H1 (cell line): ENCODE results near the gene ZDHHC1. TPM values are rescaled to one million over a fixed set of nuclear protein-coding genes. Genes with fewer than 3 reads are reported as not detected.

Experiments used
- CTCF ChIA-PET: fragments of 300-600 bp; sonication (Branson Sonifier 250); formaldehyde crosslinking; loops from one replicate; lab custom pipeline; 2021; ENCODE audit not compliant: partially characterized antibody; lab: Charles Lee
- POLR2A ChIA-PET: fragments of 300-600 bp; sonication (Branson Sonifier 250); formaldehyde crosslinking; loops from one replicate; lab custom pipeline; 2021; ENCODE audit warnings: inconsistent platforms; ENCODE audit not compliant: partially characterized antibody; lab: Charles Lee
- DNase-seq, 2 experiments: peaks; one replicate each; pipeline versions ENCODE4 v3.0.0 to v3.0.0-alpha.2; 2010 to 2022; ENCODE audit warnings: low spot score in 2 of 2, low read depth in 1 of 2, mixed read lengths in 1 of 2
- FAIRE-seq: peaks from 2 replicates; lab custom pipeline; 2011; peaks lifted over from hg19 to GRCh38; lab: Jason Lieb, UNC
- H2AFZ ChIP-seq: 2 replicates; pipeline ENCODE4 v1.8.1; 2012; ENCODE audit warnings: low read length, inconsistent platforms
- H2AK5ac ChIP-seq: 2 replicates; pipeline ENCODE4 v1.6.1; 2013; ENCODE audit warnings: low read depth, low read length
- H2BK120ac ChIP-seq: replicated peaks from 2 replicates; pipeline ENCODE3; 2013; ENCODE audit warnings: low read depth, low read length, inconsistent platforms
- H2BK12ac ChIP-seq: 2 replicates; pipeline ENCODE4 v1.6.1; 2013; ENCODE audit warnings: low read depth, low read length
- H2BK15ac ChIP-seq: 2 replicates; pipeline ENCODE4 v1.6.1; 2013; ENCODE audit warnings: low read length
- H2BK20ac ChIP-seq: 2 replicates; pipeline ENCODE4 v1.6.1; 2013; ENCODE audit warnings: low read length
- H2BK5ac ChIP-seq: 2 replicates; pipeline ENCODE4 v1.6.1; 2013; ENCODE audit warnings: low read depth, low read length
- H3K14ac ChIP-seq: 2 replicates; pipeline ENCODE4 v1.6.1; 2013; ENCODE audit warnings: inconsistent platforms; ENCODE audit not compliant: insufficient read length
- H3K18ac ChIP-seq: 2 replicates; pipeline ENCODE4 v1.6.1; 2013; ENCODE audit warnings: low read length; ENCODE audit errors: extremely low read depth
- H3K23ac ChIP-seq: 2 replicates; pipeline ENCODE4 v1.6.1; 2013; ENCODE audit warnings: inconsistent platforms; ENCODE audit not compliant: insufficient read length
- H3K23me2 ChIP-seq: 2 replicates; pipeline ENCODE4 v1.6.1; 2013; ENCODE audit warnings: low read depth, low read length
- H3K27ac ChIP-seq: 2 replicates; pipeline ENCODE4 v1.6.1; 2011; ENCODE audit warnings: low read depth, low read length, inconsistent platforms
- H3K27me3 ChIP-seq, 4 experiments: replicated peaks in 1 of 4; 1 replicate in 1 of 4; 2 replicates in 3 of 4; pipeline versions ENCODE4 v1.6.1 to v1.8.1; 2011 to 2013; ENCODE audit warnings: low read length in 3 of 4, mild to moderate bottlenecking in 3 of 4, inconsistent platforms in 2 of 4, mixed read lengths in 2 of 4, moderate library complexity in 1 of 4; ENCODE audit not compliant: control insufficient read depth in 3 of 4, insufficient read depth in 3 of 4; ENCODE audit errors: extremely low read depth in 1 of 4
- H3K36me3 ChIP-seq, 4 experiments: 2 replicates each; pipeline versions ENCODE4 v1.6.1 to v1.8.1; 2011 to 2013; ENCODE audit warnings: mild to moderate bottlenecking in 4 of 4, low read length in 3 of 4, moderate library complexity in 2 of 4, control low read depth in 1 of 4, inconsistent platforms in 1 of 4; ENCODE audit not compliant: insufficient read depth in 4 of 4, control insufficient read depth in 2 of 4
- H3K4ac ChIP-seq: replicated peaks from 2 replicates; pipeline ENCODE3; 2013; ENCODE audit warnings: low read length, low read depth, mixed read lengths, inconsistent platforms; ENCODE audit not compliant: insufficient read length
- H3K4me1 ChIP-seq, 4 experiments: replicated peaks in 1 of 4; 1 replicate in 1 of 4; 2 replicates in 3 of 4; pipeline versions ENCODE4 v1.6.1 to v1.8.1; 2011 to 2013; ENCODE audit warnings: low read length in 3 of 4, inconsistent platforms in 2 of 4, mixed read lengths in 1 of 4; ENCODE audit not compliant: insufficient read depth in 4 of 4, control insufficient read depth in 3 of 4
- H3K4me2 ChIP-seq, 2 experiments: 2 replicates each; pipeline versions ENCODE4 v1.6.1 to v1.8.1; 2011 to 2013; ENCODE audit warnings: low read depth in 2 of 2, low read length in 2 of 2, control low read depth in 1 of 2, inconsistent platforms in 1 of 2, mild to moderate bottlenecking in 1 of 2; ENCODE audit not compliant: insufficient read depth in 1 of 2
- H3K4me3 ChIP-seq, 4 experiments: fragments of 200-600, 300-600 bp in 1 of 4; sonication (generic), shearing (Covaris generic), sonication (Bioruptor Twin) in 1 of 4; 2 replicates each; pipeline versions ENCODE4 v1.5.1 to v1.8.1; 2011 to 2016; ENCODE audit warnings: low read length in 4 of 4, low read depth in 3 of 4, control low read depth in 2 of 4, inconsistent platforms in 2 of 4, mild to moderate bottlenecking in 2 of 4, mixed read lengths in 1 of 4, moderate library complexity in 1 of 4; ENCODE audit not compliant: insufficient read depth in 2 of 4; ENCODE audit errors: extremely low read depth in 1 of 4
- H3K56ac ChIP-seq: replicated peaks from 2 replicates; pipeline ENCODE3; 2013; ENCODE audit warnings: low read depth, mild to moderate bottlenecking, mixed read lengths, low read length, inconsistent platforms; ENCODE audit not compliant: insufficient read length
- H3K79me1 ChIP-seq: 2 replicates; pipeline ENCODE4 v1.6.1; 2013; ENCODE audit warnings: low read depth, low read length, control low read depth
- H3K79me2 ChIP-seq, 2 experiments: 2 replicates each; pipeline versions ENCODE4 v1.6.1 to v1.8.1; 2012 to 2013; ENCODE audit warnings: low read length in 2 of 2, mild to moderate bottlenecking in 2 of 2, inconsistent platforms in 1 of 2; ENCODE audit not compliant: insufficient read depth in 2 of 2, control insufficient read depth in 1 of 2
- H3K9ac ChIP-seq, 4 experiments: replicated peaks in 1 of 4; 1 replicate in 1 of 4; 2 replicates in 3 of 4; pipeline versions ENCODE4 v1.6.1 to v1.8.1; 2011 to 2013; ENCODE audit warnings: low read depth in 3 of 4, low read length in 3 of 4, control low read depth in 2 of 4, mild to moderate bottlenecking in 2 of 4, moderate library complexity in 2 of 4, inconsistent platforms in 1 of 4; ENCODE audit errors: extremely low read depth in 1 of 4
- H3K9me3 ChIP-seq, 2 experiments: 2 replicates each; pipeline versions ENCODE4 v1.6.1 to v1.8.1; 2012 to 2013; ENCODE audit warnings: mild to moderate bottlenecking in 2 of 2, moderate library complexity in 2 of 2, control low read depth in 1 of 2, inconsistent platforms in 1 of 2, low read depth in 1 of 2, low read length in 1 of 2, mixed read lengths in 1 of 2; ENCODE audit not compliant: insufficient read depth in 2 of 2
- H4K20me1 ChIP-seq, 2 experiments: replicated peaks in 1 of 2; 2 replicates each; pipeline versions ENCODE3 to v1.8.1; 2011 to 2013; ENCODE audit warnings: inconsistent platforms in 2 of 2, low read length in 2 of 2, mild to moderate bottlenecking in 1 of 2; ENCODE audit not compliant: insufficient read depth in 2 of 2, control insufficient read depth in 1 of 2
- H4K5ac ChIP-seq: 2 replicates; pipeline ENCODE4 v1.6.1; 2013; ENCODE audit warnings: low read length, low read depth, mixed read lengths, inconsistent platforms; ENCODE audit not compliant: insufficient read length
- H4K8ac ChIP-seq: 2 replicates; pipeline ENCODE4 v1.8.0; 2013; ENCODE audit warnings: mild to moderate bottlenecking, moderate library complexity, low read length, inconsistent platforms; ENCODE audit not compliant: insufficient read depth; ENCODE audit errors: extremely low read depth
- H4K91ac ChIP-seq: replicated peaks from 2 replicates; pipeline ENCODE3; 2013; ENCODE audit warnings: low read length, mixed read lengths, inconsistent platforms; ENCODE audit not compliant: insufficient read length
- BCL11A ChIP-seq, 2 experiments: IDR thresholded peaks; one replicate each; pipeline ENCODE4 v1.6.1; 2011; ENCODE audit warnings: low read depth in 2 of 2, low read length in 2 of 2, mild to moderate bottlenecking in 2 of 2
- CREB1 ChIP-seq: IDR thresholded peaks from 2 replicates; pipeline ENCODE4 v1.6.1; 2012; ENCODE audit warnings: inconsistent platforms
- EZH2 ChIP-seq: fragments of 200-600 bp; sonication (generic); IDR thresholded peaks from 2 replicates; pipeline ENCODE4 v1.7.1; 2012; ENCODE audit warnings: low read depth, mild to moderate bottlenecking, moderate library complexity, low read length, inconsistent platforms; ENCODE audit not compliant: severe bottlenecking
- KDM4A ChIP-seq: IDR thresholded peaks from one replicate; pipeline ENCODE4 v1.7.1; 2012; ENCODE audit warnings: low read depth, mild to moderate bottlenecking, moderate library complexity, low read length, inconsistent platforms; ENCODE audit not compliant: severe bottlenecking
- MAX ChIP-seq: IDR thresholded peaks from 2 replicates; pipeline ENCODE4 v1.6.1; 2012; ENCODE audit warnings: inconsistent platforms
- RNF2 ChIP-seq: fragments of 200-900, 300-1000 bp; sonication (generic); IDR thresholded peaks from 2 replicates; pipeline ENCODE4 v1.7.1; 2016; ENCODE audit warnings: borderline replicate concordance, low read depth, mild to moderate bottlenecking, antibody characterized with exemption, low read length; ENCODE audit not compliant: poor library complexity, severe bottlenecking; ENCODE audit errors: missing control alignments
- SUZ12 ChIP-seq: fragments of 200-600 bp; sonication (generic); IDR thresholded peaks from 2 replicates; pipeline ENCODE4 v1.6.1; 2012; ENCODE audit warnings: mild to moderate bottlenecking, inconsistent platforms, low read length, moderate library complexity, mixed read lengths
- WGBS, 2 experiments: shearing (Covaris generic) in 1 of 2; methylation state at CpG; one replicate each; pipeline versions ENCODE4 v1.1.6 to v1.1.7; 2013 to 2015; ENCODE audit warnings: low lambda C conversion rate in 2 of 2, mixed read lengths in 2 of 2, inconsistent platforms in 1 of 2, low coverage in 1 of 2, missing lambda C conversion rate in 1 of 2; ENCODE audit not compliant: insufficient replicate concordance in 2 of 2, insufficient coverage in 1 of 2, insufficient read length in 1 of 2; ENCODE audit errors: extremely low coverage in 1 of 2, missing lambda C conversion rate in 1 of 2; 5-methylcytosine and 5-hydroxymethylcytosine counted together
- polyA plus RNA-seq, 7 experiments: library from polyadenylated mRNA; depleted of rRNA in 3 of 7; stranded (reverse) in 5 of 7; unstranded in 2 of 7; fragments of >200 nt in 5 of 7; fragments of 200-250 nt in 2 of 7; gene quantifications; 1 replicate in 5 of 7; 2 replicates in 1 of 7; 4 replicates in 1 of 7; pipeline versions ENCODE4 v1.2.1 to v1.2.3, GENCODE V29; 2011 to 2013; ENCODE audit warnings: missing spikeins in 2 of 7, mixed read lengths in 2 of 7
- total RNA-seq: library from RNA; stranded (reverse); fragmentation: NEBNext Ultra II Directional; extraction: Animal tissue kit (Norgen Biotek cat#: 25700); gene quantifications from 2 replicates; pipeline ENCODE4 v1.2.1, GENCODE V29; 2021

ZDHHC1 gene
- total and polyA plus RNA-seq, 2 of the 8 experiments (the other 6 are each of a cell fraction or from before 2014, with no cell fraction given) = 3.1 to 4.9 TPM

- H2BK5ac ChIP-seq = no peak overlapping the region; the same call in 1 of the 2 replicates
- peaks cover 0 to 39% (median 24%) of the 10 kb centered on the region in 4 experiments; a peak in 6 of 7 replicates for H3K4me1 ChIP-seq
- H2BK15ac ChIP-seq = no peak overlapping the region
- no peaks in the 10 kb centered on the region for H3K9me3 ChIP-seq
- H3K36me3 ChIP-seq = no peaks in the 10 kb centered on the region
- H2AFZ ChIP-seq = no peak overlapping the region; the same call in 1 of the 2 replicates
- peak overlapping the region; percentile 29 for H4K8ac ChIP-seq
- H4K5ac ChIP-seq = no peak overlapping the region
- H3K79me1 ChIP-seq = no peaks in the 10 kb centered on the region
- no peak overlapping the region for H2BK120ac ChIP-seq
- H3K18ac ChIP-seq = peak overlapping the region; percentile 32; the same call in 1 of the 2 replicates
- no peaks in the 10 kb centered on the region; the same call in 1 of the 2 replicates for H3K23me2 ChIP-seq
- H4K20me1 ChIP-seq = peaks cover 6 to 9% of the 10 kb centered on the region in 2 experiments
- ChIA-PET POLR2A (interaction anchor here (0.5 to 2.1 kb wide), 5 partner anchors 9 to 183 kb away, joined by 3 to 12 read pairs (median 5); no protein-coding TSS in a partner anchor), CTCF (interaction anchor here (0.5 to 32.4 kb wide), 22 partner anchors 8 to 399 kb away, joined by 3 to 476 read pairs (median 5); partner anchors contain the start of genes KCTD19, LRRC36 and ZDHHC1)
- H2AK5ac ChIP-seq = no peak overlapping the region
- peak overlapping the region in 2 of 4 experiments; percentile 8 to 9; a peak in 1 of 7 replicates for H3K9ac ChIP-seq
- no peak overlapping the region for H3K4ac ChIP-seq
- peak overlapping the region; percentile 56 to 86 for H3K4me2 ChIP-seq
- H3K4me3 ChIP-seq = peak overlapping the region; percentile 8 to 58 (median 39); a peak in 7 of 8 replicates
- WGBS, 2 experiments = 7% methylated on average over 79 of the region's 88 CpGs; no CpG with 5 or more reads in 1 of the 2 experiments
- H3K79me2 ChIP-seq = no peaks in the 10 kb centered on the region
- H3K27ac ChIP-seq = no peak overlapping the region
- DNase-seq (peak in 1 of 2 experiments; percentile 70), FAIRE-seq (no peak)
- no peak overlapping the region for H3K56ac ChIP-seq
- H4K91ac ChIP-seq = peak overlapping the region; percentile 51
- H2BK12ac ChIP-seq = 0 out of 2 replicates have a peak overlapping the region, but pooled peaks have one; percentile 20
- no peak overlapping the region for H2BK20ac ChIP-seq
- no peak for TF ChIP-seq BCL11A (IDR thresholded peaks at IDR 0.05; ENCODE audit: low read depth in 2 of 2, low read length in 2 of 2)
- TF ChIP-seq RNF2 = peak; percentile 66
- peak; percentile 36 for TF ChIP-seq KDM4A
- peak; percentile 40; the same call in 1 of the 2 replicates for TF ChIP-seq MAX
- TF ChIP-seq SUZ12 = peak; percentile 90
- TF ChIP-seq EZH2 = peak; percentile 88
- TF ChIP-seq CREB1 = no peak
- H3K27me3 ChIP-seq = peaks cover 24 to 57% (median 46%) of the 10 kb centered on the region in 4 experiments
- no peak overlapping the region for H3K23ac ChIP-seq
- H3K14ac ChIP-seq = no peak overlapping the region
Observed at GRCh38 chr16:67394155-67395104, 21.8 kb downstream of the ZDHHC1 start.
